GM19025 (cell line): ENCODE measurements around the gene CPEB3.
A peak's percentile ranks its signal among the peaks of the same experiment; 100 is the strongest.

Source experiments
- ATAC-seq: cut with Tn5 transposase; IDR thresholded peaks from one replicate; pipeline ENCODE4 v1.9.1; 2021; ENCODE audit warnings: mild to moderate bottlenecking, low read depth, moderate library complexity; ENCODE audit not compliant: unreplicated experiment

CPEB3 gene

DNA sequence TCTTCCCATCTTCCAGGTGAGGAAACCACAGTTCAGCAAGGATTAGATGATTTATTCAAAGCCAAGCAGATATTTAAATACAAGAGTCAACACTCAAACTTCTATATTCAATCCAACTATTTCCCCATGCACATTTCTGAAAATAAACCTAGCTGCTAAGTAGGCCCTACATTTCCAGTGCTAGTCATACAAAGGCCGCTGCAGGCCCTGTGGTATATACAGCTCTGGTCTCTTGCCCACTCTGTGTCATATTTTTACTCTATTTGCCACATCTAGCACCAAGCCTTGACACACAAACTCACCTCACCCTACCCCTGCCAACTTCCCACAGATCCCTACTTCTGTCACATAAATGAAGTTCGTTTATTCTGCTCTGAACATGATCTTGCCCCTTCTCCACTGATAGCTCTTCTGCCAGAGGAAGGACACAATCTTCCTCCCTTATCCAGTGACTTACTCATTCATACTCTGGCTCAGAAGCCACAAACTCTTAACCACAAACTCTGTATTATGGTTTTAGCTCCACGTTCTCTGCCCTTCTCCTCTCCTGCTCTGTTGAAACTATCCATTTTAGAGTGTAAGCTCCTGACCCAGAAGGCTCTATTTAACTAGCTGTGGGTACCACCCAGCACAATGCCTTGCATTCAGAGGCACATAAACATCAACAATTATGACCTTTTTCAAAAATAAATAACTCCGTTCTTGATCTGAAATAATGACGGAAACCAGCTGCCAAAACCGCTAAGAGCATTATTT, 180.7 kb downstream of the CPEB3 start:
- no peak for ATAC-seq

GRCh38 chr10:92108747-92109146, 182.1 kb downstream of the CPEB3 start:
- no peak for ATAC-seq

DNA sequence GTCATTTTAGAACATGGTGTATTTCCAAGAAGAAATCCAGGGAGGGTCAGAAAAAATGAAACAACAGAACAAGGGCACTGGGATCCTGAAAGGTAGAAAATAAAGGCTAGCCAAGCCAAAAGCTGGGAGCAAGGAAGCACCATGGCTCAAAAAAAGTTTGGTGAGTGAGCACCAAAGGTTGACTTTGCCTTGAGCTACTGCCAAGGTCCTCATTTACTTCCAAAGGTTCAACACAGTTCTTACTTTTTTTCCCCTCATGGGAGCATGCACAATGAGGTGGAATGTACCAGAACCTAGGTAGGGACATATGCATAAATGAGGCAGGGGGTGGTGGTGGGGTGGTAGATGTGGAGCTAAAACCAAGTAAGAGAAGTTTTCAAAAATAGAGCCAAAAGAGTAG, 182.8 kb downstream of the CPEB3 start:
- ATAC-seq, result no peak

GRCh38 chr10:92103376-92104090, 187.3 kb downstream of the CPEB3 start:
- no peak for ATAC-seq

DNA sequence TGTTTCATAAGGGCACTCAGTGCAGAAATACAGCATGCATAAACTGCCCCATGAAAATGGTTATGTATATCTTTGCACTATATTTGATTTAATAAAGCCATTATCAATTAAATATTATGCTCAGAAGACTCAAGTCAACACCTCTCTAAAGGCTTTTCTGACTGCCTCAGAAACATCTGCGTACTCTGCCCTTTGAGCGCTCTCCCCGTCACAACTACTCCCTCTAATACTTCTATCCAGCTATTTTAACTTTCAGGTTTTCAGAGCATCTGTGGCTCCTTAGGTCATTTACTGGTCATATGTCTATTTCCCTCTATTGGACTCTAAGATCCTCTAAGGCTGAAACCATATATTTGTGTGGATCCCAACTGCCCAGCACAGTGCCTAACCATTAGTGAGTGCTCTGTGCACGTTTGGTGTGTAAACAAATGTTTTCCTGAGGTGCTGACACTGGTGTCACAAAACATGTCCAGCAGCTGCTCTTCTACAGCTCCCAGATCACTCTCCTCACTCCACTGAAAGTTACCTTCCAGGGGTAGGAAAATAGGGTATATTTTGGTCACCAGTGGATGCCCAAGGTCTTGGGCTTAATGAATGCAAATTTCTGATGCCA, 188.2 kb downstream of the CPEB3 start:
- ATAC-seq, result no peak

- no peak for ATAC-seq
These were observed 195.9 kb downstream of the CPEB3 start for GRCh38 chr10:92094960-92095359.

- ATAC-seq, result no peak
These were observed 198.9 kb downstream of the CPEB3 start for GRCh38 chr10:92091965-92092364.

DNA sequence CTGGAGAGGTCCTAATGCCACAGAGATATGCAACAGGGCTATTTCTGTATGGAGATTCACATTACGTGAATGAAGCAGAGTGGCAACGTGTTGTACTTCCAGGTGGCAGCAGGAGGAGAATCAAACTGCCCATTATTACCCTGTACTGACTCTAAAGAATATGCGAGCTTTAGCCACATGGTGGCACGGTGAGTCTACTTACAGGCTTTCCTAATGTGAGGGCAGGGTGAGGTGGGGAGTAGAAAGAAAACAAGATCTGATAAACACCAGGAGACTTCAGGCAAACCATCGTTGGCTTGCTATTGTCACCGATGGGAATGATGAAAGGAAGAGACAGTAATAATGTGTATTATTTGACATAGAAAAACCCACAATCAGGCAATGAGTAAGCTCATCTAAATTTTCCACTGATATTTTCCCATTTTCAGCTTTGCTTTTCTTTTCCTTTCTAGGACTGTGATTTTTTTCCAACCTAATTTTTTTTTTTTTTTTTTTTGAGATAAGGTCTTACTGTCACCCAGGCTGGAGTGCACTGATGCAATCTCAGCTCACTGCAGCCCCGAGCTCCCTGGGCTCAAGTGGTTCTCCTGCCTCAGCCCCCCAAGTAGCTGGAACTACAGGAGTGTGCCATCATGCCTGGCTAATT, 203.0 kb downstream of the CPEB3 start:
- ATAC-seq, result peak; percentile 83

- ATAC-seq, result no peak
These were observed 208.1 kb downstream of the CPEB3 start for GRCh38 chr10:92082583-92083280.

- no peak for ATAC-seq
These were observed 209.2 kb downstream of the CPEB3 start for GRCh38 chr10:92081641-92082040.

- ATAC-seq, result no peak
These were observed 210.6 kb downstream of the CPEB3 start for GRCh38 chr10:92080244-92080643.

GRCh38 chr10:92079003-92079402, 211.9 kb downstream of the CPEB3 start:
- ATAC-seq, result no peak

DNA sequence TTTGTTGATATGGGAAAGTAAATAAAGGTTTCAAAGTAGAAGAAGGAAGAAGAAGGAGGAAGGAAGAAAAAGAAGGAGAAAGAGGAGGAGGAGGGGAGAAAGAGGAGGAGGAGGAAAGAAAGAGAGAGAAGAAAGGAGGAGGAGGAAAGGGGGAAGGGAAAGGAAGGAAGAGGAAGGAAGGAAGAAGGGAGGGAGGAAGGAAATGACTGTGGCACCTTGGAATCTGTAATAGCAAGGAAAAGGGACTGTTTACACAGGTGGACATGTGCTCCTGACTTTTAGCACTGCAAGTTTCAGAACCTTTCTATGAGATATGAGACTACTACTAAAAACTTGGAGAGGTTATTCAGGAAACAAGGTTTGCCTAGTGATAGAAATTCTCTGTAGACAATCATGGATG, 214.2 kb downstream of the CPEB3 start:
- ATAC-seq, result no peak

GRCh38 chr10:92075829-92076228, 215.0 kb downstream of the CPEB3 start:
- ATAC-seq, result no peak

DNA sequence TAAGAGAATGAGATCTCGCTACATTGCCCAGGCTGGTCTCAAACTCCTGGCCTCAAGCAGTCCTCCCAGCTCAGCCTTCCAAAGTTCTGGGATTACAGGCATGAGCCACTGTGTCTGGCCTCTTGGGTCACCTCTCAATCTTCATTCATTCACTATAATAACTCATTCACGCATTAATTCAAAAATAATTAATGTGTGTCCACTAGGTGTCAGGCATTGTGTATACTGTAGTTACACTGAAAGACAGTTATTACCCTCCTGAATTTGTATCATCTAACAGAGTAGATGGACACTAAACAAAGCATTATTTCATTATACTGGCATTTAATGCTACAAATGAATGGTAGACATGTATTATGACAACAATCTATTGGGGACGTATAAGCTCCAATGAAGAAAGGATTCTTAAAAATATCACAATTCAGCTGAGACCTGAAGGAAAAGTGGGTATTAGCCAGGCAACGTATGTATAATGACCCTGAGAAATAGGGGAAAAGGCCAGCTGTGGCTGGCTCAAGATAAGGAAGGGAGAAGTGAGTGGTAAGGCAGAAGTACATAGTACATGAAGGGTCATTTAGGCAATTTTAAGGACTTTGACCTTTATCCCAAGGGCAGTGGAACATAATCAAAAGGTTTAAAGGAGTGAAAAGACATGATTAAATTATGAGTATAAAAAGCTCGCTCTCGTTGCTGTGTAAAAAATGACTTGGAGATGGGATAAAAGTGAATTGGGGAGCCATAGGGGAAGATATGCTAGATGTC, 216.6 kb downstream of the CPEB3 start:
- ATAC-seq, result no peak

- no peak for ATAC-seq
These were observed 222.0 kb downstream of the CPEB3 start for GRCh38 chr10:92068900-92069299.

DNA sequence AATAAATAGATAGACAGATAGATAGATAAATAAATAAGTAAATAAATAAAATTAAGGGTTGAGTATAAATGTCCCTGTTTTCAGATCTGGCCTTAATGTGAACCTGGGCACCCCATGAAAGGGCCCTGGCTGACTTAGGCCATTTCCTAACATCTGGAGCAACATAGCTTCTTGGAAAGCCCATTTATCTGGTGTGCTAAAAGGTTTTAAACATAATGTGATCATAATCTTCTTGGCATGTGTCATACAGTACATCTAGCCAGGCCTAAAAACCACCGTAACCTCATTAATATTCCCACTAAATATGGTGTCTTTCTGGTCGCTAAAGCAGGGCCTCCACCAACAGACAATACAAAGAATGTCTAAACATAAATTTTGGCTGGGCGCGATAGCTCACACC, 224.5 kb downstream of the CPEB3 start:
- no peak for ATAC-seq

GRCh38 chr10:92064506-92064905, 226.4 kb downstream of the CPEB3 start:
- no peak for ATAC-seq

DNA sequence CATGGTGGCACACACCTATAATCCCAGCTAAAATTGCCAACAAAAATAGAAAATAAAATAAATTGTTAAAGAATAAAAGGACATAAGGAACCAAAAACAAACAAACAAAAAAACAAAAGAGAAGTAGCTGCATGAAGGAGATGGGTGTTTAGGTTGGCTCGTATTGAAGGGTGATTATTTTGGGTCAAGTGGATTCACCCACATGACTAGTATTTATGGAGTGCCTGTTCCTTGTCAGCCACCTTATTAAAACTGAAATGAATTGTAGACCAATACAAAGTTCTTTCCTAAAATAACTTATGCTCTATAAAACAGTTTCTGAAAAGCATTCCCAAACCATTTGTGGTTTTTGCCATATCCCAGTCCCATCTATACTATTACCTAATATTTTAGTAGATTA, 228.6 kb downstream of the CPEB3 start:
- no peak for ATAC-seq

DNA sequence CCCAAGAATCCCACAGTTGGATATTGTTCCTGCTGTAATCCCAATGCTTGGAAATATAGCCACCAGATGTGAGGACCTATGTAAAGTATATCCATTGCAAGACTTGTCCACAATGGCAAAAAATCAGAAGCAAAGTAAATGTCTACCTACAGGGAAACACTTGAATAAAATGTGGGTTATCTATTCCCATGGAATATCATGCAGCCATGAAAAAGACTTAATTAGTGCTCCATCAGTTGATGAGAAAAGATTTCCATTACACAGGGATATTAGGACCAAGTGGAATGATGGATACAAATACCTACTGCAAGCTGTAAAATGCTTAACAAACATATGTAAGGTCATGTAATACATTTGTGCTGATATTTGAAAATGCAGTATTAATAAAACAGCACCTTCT, 236.1 kb downstream of the CPEB3 start:
- ATAC-seq, result no peak
